HG02970 (cell line): ENCODE data around the gene KDM5C.

ENCODE experiments used
- ATAC-seq: cut with Tn5 transposase; IDR thresholded peaks from one replicate; pipeline ENCODE4 v1.9.1; 2021; ENCODE audit warnings: mild to moderate bottlenecking, moderate library complexity, moderate number of reproducible peaks; ENCODE audit not compliant: unreplicated experiment, low FRiP score

KDM5C gene

GRCh38 chrX:53224860-53225797 is at the start of gene KDM5C:
Gene KDM5C (minus strand): TSS chrX:53225207. CDS start chrX:53224889, 318 bp downstream.
- ATAC-seq = peak; percentile 86

DNA sequence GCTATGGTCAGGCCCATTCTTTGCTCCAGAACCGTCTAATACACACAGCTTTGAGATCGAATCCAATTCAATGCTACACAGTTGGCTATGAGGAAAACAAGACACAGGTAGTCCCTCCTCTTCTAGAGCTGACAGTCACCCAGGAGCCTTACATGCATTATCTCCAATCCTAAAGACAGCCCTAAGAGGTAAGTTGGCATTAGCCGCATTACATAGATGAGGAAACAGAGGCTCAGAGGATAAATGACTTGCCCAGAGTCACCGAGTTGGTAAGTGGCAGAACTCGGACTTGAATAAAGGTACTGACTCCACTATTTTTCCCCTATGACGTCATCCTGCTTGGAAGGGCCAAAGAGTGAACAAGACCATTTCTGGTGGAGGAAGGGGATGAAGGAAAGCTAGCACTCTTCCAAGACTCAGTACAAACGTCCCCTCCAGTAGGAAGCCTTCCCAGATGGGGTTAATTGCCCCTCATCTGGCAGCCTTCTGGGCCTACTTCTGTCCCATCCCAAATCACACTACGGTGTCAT is 47.9 kb upstream of the KDM5C start:
- ATAC-seq = no peak

DNA sequence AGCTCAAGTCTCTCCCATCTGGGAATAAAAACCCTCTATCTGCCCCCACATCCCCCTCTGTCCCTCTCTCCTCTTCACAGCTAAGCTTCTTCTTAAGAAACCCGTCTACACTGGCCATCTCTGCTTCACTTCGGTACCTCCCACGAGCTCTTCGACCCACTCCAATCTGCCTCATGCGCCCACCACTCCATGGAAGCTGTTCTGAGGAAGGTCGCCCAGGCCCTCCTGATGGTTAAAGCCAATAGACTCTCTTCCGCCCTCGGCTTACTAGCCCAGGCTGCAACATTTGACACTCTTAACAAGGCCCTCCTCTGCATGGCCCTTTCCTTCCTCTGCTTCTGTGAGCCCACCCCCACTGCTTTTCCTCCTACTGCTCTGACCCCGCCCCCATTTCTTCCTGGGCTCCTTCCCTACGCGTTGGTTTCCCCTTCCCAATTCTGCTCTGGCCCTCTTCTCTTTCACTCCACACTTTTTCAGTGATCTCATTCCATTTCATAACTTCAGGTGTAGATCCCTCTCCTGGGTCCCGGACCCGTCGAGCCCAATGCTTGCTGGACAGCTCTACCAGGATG is 44.6 kb upstream of the KDM5C start:
- no peak for ATAC-seq

GRCh38 chrX:53268173-53268572 is 43.2 kb upstream of the KDM5C start:
- ATAC-seq = no peak

- no peak for ATAC-seq
These were observed 41.9 kb upstream of the KDM5C start for GRCh38 chrX:53266914-53267313.

GRCh38 chrX:53265771-53266574 is 41.0 kb upstream of the KDM5C start:
- ATAC-seq = no peak

DNA sequence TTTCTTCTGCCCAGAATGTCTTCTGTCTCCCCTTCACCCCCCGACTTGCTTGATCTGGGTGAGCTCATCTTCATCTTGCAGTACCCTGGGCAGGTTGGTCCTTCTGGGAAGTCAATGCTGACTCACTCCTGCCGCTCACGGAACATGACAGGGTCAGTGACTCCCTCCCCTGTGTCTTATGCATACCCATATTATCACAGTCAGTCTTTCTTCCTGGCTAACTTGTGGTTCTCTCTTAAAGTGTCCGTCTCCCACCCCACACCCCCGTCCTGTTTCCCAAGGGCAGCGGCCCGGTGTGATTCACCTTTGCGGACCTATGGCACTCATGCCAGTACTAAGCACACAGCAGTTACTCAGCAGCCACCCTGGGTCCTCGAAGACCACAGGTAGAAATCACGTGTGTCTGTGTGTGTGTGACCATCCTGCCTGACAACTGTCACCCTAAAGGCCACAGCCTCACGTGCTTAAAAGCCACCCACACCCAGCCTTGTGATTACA is 38.6 kb upstream of the KDM5C start:
- no peak for ATAC-seq

- no peak for ATAC-seq
These were observed 37.9 kb upstream of the KDM5C start for GRCh38 chrX:53262918-53263394.

GRCh38 chrX:53262189-53262917 is 37.3 kb upstream of the KDM5C start:
- ATAC-seq = no peak

DNA sequence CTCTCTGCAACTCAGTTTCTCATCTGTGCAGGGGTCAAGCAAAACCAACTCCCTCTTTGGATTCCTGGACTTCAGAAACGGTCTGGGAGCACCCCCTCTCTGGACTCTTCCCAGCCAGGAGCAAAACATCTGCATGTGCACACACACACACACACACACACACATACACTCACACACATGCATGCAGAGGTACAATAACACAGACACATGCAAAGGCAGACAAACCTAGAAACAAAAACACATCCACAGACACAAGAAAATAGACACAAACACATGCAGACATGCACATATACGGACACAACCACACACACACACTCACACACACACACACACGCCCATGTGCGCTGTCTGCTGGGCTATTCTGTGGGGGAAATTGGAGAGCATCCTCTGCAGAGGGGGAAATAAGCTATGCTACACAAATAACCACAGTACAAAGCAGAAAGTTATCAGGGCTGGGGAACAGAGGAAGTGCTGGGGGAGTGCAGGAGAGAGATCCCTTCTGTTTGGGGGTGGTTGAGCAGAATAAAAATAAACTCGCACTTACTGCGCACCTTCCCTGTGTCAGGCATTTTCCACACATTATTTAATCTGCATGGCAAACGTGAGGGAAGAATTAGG is 36.5 kb upstream of the KDM5C start:
- no peak for ATAC-seq

- ATAC-seq = no peak
These were observed 35.8 kb upstream of the KDM5C start for GRCh38 chrX:53260836-53261235.

DNA sequence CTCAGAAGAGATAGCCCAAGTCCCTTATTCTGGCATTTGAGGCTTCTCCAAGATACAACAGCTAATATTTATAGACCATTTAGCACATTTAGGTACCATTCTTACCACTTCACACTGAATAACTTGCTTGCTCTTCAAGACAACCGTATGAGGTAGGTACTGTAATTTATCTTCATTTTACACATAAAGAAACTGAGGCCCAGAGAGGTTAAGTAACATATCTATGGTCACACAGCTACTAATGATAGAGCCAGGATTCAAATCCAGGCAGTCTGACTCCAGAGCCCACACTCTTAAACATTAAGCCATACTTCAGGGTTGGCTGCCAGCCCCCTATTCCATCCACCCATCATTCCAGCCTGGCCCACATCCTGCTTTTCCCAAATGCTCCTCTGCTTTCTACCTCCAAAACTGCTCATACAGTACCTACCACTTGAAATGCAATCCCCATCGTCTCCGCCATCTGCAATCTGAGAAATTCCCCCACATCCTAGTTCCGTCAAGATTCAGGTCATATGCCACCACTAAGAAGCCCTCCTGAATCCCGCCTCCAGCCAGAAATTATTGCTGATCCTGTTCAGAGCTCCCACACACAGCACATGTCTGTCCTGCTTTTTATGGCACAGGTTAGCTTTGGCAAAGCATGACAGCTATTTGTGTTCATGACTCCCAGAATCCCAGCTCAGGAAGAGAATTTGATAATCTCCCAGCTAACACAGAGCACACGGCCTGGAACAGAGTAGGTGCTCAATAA is 32.8 kb upstream of the KDM5C start:
- no peak for ATAC-seq

DNA sequence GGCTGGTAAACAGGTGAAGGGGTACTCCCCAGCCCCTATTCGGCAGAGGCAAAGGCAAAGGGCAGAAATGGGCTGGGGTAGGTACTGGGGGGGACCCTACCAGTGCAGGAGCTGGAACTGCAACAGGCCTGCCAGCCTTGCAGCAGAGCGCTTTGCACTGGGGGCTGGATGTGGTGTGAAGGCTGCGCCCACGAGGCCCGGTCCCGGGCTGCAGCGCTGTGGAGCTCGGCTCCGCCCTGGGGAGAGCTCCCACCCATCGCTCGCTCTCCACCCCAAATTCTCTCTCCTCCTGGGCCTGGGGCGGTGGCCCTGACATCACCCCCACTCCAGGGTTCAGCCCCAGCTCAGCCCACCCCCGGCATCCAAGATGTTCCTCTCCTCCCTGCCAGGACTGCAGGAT is 32.2 kb upstream of the KDM5C start:
- no peak for ATAC-seq

DNA sequence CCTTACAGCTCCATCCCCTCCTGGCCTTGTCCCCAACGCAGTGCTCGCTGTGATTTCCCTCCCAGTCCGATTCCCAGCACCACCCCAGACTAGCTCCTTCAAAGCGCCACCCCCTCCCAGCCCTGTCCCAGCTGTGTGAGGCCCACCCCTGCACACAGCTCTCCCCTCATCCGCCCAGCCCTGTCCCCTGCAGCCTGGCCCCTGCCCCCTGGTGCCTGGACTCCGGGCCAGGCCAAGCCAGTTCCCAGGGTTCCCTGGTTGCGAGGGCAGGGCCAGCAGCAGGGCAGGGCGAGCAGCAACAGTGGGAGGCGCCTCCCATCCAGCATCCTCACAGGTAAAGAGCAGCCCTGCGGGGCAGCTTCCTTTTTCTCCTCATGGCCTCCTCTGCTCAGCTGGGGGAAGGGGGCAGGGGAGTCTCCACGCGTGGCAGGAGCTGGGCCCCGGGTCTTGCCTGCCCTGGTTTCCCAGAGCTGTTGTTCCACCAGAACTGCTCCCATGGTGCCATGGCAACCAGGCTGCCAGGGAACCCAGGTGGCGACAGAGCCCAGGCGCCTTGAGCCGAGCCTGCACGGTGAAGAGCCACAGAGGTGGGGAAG is 31.5 kb upstream of the KDM5C start:
- ATAC-seq = no peak

DNA sequence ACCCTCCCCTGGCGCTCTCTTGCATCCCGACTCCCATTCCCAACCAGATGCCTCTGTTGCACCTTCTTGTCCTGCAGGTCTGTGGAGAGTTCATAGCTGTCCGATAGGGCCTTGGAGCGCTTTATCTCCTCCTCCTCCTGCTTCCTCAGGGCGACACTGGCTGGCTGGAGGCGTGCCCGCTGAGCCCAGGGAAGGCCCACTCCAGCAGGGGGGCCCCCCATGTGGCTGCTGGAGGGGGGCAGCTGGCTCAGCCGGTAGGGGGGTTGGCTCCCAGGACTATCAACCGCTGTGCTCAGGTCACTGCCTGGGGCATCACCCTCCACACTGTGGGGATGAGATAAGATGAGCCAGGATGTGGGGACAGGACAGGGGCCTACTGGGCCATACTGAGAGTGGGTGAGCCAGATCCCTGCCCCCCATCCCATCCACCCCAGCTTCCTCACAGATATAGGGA is 30.8 kb upstream of the KDM5C start:
- ATAC-seq = no peak

DNA sequence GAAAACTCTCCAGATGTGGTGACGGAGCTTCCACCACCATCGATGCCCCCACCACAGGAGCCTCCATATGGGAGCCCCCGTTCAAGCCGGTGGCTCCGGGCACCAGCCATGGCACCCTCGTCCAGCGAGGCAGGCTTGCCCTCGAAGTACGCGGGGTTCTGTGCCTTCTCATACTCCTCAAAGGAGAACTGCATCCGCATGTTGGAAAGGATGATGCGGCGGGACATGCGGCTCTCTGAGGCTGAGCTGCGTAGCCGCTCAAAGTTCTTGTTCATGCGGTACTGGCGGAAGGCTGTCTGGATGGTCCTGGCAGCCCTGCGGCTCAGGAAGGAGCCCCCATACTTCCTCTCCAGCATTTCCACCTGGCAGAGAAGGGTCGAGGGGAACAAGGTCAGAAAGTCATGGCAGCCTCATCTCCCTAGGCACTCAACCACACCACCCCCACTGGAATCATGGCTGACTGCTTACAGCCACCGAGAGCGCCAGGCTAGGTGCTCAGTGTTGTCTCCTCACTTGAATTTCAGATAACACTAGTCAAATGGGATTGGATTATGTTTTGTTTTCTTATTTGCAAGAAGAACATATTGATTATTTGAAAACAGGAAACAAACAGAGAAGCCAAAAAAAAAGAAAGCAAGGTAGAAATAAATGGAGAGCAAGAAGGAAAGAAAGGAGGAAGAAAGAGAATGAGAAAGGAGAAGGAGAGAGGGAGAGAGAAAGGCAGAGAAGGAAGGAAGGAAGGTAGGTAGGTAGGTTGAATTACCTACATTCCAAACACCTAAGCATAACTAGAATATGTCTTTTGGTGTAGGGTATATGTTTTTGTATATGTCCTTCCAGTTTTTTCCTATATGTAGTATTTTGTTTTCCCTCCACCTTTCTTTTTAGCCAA is 29.8 kb upstream of the KDM5C start:
- ATAC-seq = no peak

DNA sequence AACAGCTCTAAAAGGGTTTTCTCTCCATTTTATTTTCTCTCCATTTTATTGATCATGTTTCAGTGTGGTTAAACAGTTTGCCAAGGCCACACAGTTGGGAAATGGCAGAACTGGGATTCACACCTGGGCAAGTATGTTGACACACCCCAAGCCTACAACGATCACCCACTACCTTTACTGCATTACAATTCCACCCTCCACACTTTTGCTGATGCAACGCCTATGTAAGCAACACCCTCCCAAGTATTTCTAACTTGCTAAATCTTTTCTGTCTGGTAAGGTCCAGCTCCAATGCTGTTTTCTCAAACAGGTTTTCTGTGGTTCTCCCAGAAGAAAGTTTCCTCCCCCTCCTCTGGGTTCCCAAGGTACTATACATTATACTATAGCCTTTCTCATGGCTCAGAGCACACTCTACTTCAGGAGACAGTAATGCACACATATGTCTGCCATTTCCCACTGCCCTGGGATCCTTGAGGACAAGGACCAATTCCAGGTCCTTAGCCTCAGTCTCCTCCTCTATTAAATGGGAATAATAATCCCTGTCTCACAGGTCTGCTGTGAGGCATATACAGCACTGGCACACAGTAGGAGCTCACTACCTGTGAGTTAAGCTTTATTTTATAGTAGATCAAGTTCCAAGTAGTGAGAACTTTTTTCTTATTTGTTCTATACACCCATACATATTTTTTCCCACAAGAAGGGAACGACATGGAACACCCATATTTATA is 28.4 kb upstream of the KDM5C start:
- no peak for ATAC-seq
